ENCODE results near the gene AFF2. TPM values are rescaled to one million over a fixed set of nuclear protein-coding genes. Genes with fewer than 3 reads are reported as not detected.

AFF2 gene
- total RNA-seq, 2 experiments from 2014 or later: 0.13 TPM

DNA sequence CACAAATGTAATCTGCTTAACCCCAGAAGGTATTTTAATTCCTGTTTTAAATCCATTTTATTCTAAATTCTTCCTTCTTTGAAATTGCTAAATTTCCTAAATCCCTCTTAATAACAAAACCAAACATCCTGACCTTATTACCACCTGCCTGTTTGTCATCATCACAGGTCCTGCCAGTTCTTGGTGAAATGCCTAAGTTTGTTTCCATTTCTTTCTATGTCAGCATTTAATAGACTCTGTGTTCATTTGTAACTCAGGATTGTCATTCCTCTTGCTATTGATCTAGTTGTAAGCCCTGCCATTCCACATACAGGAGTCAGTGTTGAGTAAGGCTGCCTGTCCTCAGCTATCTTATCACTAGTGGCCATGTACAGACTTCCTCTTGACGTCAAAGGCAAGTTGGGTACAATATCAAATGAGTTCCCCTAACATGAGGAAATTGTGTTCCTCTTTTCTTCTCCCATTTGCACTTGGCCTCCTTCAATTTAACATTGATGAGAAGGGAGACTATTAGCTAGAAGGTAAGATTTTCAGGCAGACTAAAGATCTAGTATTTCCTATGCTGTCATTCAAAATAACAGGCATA is 440.1 kb downstream of the AFF2 start:
- ChIA-PET POLR2A (no interaction called here), CTCF (no interaction called here)
- Mint-ChIP-seq H3K27me3 (no peaks in the 10 kb centered on the region), H3K9me3 (no peaks in the 10 kb centered on the region), H3K36me3 (ENCODE audit: low read depth) (no peaks in the 10 kb centered on the region), H3K4me3 (no peak overlapping the region), H3K4me1 (no peaks in the 10 kb centered on the region), H3K27ac (no peak overlapping the region)
- DNase-seq: no peak

DNA sequence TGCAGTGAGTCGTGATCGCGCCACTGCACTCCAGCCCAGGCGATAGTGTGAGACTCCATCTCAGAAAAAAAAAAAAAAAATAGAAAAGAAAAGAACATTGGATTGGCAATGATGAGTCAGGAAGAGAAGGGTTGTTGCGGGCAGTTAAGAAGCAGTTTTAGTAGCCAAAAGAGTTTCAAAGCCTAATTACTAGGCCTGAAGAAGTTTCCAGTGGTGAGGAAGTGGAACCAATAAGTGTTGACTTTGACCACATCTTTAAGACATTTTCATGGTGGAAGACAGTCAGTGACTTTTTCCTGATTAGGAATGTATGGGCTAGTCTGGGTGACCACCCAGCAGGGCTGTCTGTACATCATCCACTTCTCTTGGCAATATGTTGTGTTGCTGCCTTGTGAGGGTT is 442.3 kb downstream of the AFF2 start:
- POLR2A ChIA-PET: no interaction called here
- CTCF ChIA-PET: no interaction called here

DNA sequence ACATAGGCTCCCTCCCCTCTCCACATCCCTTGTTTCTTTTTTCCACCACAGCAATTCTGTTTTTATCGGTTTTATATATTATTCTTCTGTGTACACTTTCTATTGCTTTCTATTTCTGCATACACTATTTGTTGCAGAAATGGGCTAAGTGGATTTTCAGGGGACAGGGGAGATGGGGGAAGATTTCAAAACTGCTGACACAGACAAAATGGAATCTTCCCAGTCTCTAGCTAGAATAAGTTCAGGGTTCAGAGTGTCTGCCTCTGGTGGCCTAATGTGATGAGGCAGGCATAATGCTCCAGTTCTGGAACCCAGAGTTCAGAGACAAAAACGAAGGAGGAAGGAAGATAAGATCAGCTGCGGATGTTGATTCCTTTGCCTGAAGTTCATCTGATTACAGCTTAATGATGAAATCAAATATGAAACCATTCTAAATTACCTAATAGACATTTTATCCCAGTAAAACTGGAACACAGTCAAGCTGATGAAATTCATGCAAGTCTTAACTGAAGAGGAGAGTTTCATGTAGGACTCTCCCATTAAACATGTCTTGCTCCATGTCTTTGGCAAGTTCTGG is 447.1 kb downstream of the AFF2 start:
- H3K4me3 Mint-ChIP-seq: no peak overlapping the region
- no peaks in the 10 kb centered on the region for H3K27me3 Mint-ChIP-seq
- H3K27ac Mint-ChIP-seq: no peak overlapping the region
- ChIA-PET POLR2A (no interaction called here), CTCF (no interaction called here)
- H3K9me3 Mint-ChIP-seq: no peaks in the 10 kb centered on the region
- no peaks in the 10 kb centered on the region for H3K36me3 Mint-ChIP-seq (ENCODE audit: low read depth)
- no peak for DNase-seq
- no peaks in the 10 kb centered on the region for H3K4me1 Mint-ChIP-seq

More for the DNA sequence above, 442.3 kb downstream of the AFF2 start:
- no peak for DNase-seq
- Mint-ChIP-seq H3K4me3 (no peak overlapping the region), H3K4me1 (no peaks in the 10 kb centered on the region), H3K27ac (no peak overlapping the region), H3K36me3 (ENCODE audit: low read depth) (no peaks in the 10 kb centered on the region), H3K27me3 (no peaks in the 10 kb centered on the region), H3K9me3 (no peaks in the 10 kb centered on the region)

DNA sequence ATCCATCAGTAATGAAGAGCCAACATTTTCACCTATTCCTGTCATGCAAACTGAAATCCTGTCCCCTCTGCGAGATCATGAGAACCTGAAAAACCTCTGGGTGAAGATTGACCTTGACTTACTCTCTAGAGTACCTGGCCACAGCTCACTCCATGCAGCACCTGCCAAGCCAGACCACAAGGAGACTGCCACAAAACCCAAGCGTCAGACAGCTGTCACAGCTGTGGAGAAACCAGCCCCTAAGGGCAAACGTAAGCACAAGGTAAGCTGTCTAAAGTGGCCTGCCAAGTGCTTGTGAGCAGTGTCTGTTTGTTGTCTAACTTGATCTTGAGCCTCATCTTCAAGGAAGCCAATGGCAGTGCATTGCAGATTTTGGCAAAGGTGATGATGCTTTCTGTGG is 455.9 kb downstream of the AFF2 start:
- DNase-seq: no peak
- ChIA-PET POLR2A (no interaction called here), CTCF (no interaction called here)
- no peak overlapping the region for H3K27ac Mint-ChIP-seq
- H3K4me1 Mint-ChIP-seq: no peaks in the 10 kb centered on the region
- no peak overlapping the region for H3K4me3 Mint-ChIP-seq
- H3K27me3 Mint-ChIP-seq: no peaks in the 10 kb centered on the region
- H3K9me3 Mint-ChIP-seq: no peaks in the 10 kb centered on the region
- no peaks in the 10 kb centered on the region for H3K36me3 Mint-ChIP-seq (ENCODE audit: low read depth)

DNA sequence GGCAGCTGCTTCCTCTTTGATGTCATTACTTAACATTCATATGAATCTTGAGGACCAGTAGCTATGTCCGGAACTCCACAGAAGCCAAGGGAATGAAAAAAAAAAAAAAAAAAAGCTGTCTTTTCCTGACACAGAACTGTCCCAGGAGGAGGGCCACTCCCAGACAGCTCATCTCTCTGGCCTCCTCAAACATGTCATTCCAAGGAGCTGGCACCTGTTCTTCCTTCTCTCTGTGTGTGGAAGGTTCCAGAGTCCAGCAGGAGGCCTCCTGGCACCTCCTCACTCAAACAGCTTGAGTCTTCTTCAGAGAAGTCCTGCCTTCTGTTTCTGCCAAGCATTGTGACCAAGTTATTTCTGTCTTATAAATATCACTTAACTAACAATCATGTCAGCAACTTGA is 458.5 kb downstream of the AFF2 start:
- no peaks in the 10 kb centered on the region for H3K4me1 Mint-ChIP-seq
- POLR2A ChIA-PET: no interaction called here
- no peak for DNase-seq

DNA sequence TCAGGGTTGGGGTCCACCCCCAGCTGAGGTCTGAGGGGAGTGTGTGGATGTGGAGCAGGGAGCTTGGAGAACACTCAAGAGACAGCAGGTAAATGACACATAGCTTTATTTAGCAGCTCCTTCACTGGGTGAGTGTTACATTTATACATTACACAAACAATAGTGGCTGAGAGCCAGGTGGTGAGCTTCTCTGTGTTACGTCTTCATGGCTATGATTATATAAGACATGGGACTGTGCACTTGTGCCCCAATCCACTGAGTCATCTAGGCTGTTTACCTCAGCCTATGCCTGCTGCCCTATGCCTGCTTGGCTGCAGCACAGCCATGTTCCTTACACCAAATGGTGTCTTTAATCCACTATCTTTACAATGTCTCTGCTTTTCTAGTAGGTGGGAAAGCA is 459.6 kb downstream of the AFF2 start:
- no peaks in the 10 kb centered on the region for H3K4me1 Mint-ChIP-seq
- no peak overlapping the region for H3K4me3 Mint-ChIP-seq
- no peaks in the 10 kb centered on the region for H3K36me3 Mint-ChIP-seq (ENCODE audit: low read depth)
- ChIA-PET POLR2A (no interaction called here), CTCF (no interaction called here)
- no peak for DNase-seq
- no peaks in the 10 kb centered on the region for H3K9me3 Mint-ChIP-seq
- no peak overlapping the region for H3K27ac Mint-ChIP-seq
- H3K27me3 Mint-ChIP-seq: no peaks in the 10 kb centered on the region

More for the DNA sequence above, 458.5 kb downstream of the AFF2 start:
- CTCF ChIA-PET: interaction anchor here (0.7 kb wide), 1 partner anchor 1923 kb away, joined by 5 read pairs; no protein-coding TSS in a partner anchor
- Mint-ChIP-seq H3K9me3 (no peaks in the 10 kb centered on the region), H3K4me3 (no peak overlapping the region), H3K27me3 (no peaks in the 10 kb centered on the region), H3K36me3 (ENCODE audit: low read depth) (no peaks in the 10 kb centered on the region), H3K27ac (no peak overlapping the region)

DNA sequence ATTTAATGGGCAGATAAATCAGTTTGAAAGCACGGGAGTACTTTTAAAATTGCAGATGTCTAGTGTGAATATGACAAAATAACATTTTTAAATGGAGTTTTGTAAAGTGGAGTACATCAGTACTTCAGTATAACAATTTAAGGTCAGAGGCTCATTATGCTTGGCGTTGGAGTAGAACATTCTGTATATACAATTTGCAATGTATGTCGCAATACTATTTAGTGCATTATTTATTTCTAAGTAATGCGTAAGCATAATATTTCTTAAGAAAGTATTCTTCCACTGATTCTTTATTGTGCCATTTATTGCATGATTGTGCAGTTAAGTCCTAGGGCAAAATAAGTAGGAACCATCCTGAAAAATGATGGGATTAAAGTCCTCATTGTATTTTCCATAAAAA is 461.6 kb downstream of the AFF2 start:
- H3K27ac Mint-ChIP-seq: no peak overlapping the region
- H3K4me3 Mint-ChIP-seq: no peak overlapping the region
- no peaks in the 10 kb centered on the region for H3K27me3 Mint-ChIP-seq
- no peaks in the 10 kb centered on the region for H3K36me3 Mint-ChIP-seq (ENCODE audit: low read depth)
- ChIA-PET POLR2A (no interaction called here), CTCF (no interaction called here)
- H3K9me3 Mint-ChIP-seq: no peaks in the 10 kb centered on the region
- DNase-seq: no peak
- H3K4me1 Mint-ChIP-seq: no peaks in the 10 kb centered on the region

DNA sequence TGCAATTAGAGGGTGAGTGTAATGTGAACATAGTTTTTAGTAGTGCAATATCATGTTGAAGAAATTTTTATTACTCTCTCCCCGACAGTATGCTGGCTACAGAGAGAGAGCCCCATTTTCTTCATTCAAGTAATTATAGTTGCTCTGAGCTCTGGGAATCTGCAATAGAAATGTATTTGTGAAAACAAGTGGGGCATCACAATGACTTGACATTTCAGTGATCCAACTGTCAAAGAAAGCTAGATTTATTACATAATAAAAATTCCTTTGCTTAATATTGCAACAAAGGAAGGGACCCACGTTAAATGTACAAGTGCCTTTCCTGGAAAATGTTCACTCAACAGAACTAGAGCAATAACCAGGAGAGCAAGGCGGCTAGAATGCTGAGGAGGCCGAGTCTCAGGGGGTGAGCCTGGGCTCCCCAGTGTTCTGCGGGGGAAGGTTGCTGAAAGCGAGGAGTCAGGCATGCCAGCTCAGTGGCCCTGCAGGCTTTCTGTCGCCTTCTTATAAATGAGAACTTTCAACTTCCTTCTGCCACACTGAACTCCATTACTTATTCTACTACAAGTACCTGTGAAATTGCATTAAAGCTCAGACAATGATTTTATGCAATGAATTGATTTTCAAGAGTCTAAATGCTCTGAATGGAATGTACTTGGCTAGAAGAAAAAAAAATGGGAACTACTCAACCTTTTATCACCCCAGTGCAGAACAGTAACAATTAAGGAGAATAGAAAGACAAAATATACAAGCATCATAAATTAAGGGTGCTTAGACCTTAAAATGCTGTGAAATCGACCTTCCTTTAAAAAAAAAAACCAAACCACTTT is 476.4 kb downstream of the AFF2 start:
- Mint-ChIP-seq H3K4me3 (no peak overlapping the region), H3K36me3 (ENCODE audit: low read depth) (no peaks in the 10 kb centered on the region), H3K27ac (no peak overlapping the region), H3K9me3 (no peaks in the 10 kb centered on the region), H3K4me1 (no peaks in the 10 kb centered on the region), H3K27me3 (no peaks in the 10 kb centered on the region)
- CTCF ChIA-PET: no interaction called here
- no peak for DNase-seq
- POLR2A ChIA-PET: no interaction called here

DNA sequence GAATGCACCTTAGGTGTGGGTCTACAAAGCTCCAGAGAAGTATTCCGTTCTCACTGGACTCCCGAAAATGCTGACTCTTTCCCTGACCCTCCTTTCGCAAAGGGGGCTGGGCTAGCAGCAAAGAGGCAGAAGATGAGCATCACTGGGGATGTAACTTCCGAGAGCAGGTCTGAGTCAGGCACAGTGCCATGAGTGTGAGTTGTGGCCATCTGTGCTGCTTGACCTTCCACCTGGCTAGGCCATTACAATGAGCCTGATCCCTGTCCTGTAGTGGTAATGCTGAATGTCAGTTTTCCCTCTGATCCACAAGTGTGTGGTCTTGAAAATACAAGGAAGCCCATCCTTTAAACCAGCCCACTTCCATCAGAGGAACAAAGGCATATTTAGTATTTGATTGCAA is 479.4 kb downstream of the AFF2 start:
- Mint-ChIP-seq H3K27ac (no peak overlapping the region), H3K4me3 (no peak overlapping the region), H3K9me3 (no peaks in the 10 kb centered on the region), H3K27me3 (no peaks in the 10 kb centered on the region), H3K4me1 (no peaks in the 10 kb centered on the region), H3K36me3 (ENCODE audit: low read depth) (no peaks in the 10 kb centered on the region)
- ChIA-PET POLR2A (no interaction called here), CTCF (no interaction called here)
- no peak for DNase-seq

DNA sequence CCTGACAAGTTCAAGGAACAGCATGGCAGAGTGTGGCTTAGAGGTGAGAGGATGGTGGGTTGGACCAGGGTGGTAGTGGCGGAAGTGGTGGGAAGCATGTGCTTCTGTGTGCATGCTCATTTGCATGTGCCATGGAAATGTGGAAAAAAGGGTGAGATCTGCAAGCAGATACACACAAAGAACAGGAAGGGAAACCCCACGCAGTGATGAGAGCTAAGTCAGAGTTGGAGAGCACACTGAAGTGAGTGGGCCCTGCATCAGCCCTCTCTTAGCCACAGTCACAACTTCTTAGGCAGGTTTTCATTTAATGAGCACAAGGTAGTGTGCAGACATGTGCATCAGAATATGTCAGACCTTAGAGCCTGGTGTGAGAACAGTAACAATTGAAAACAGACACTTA is 483.8 kb downstream of the AFF2 start:
- POLR2A ChIA-PET: no interaction called here
- CTCF ChIA-PET: no interaction called here
- H3K36me3 Mint-ChIP-seq (ENCODE audit: low read depth): no peaks in the 10 kb centered on the region
- H3K4me1 Mint-ChIP-seq: no peaks in the 10 kb centered on the region
- no peak for DNase-seq
- no peak overlapping the region for H3K27ac Mint-ChIP-seq
- H3K9me3 Mint-ChIP-seq: no peaks in the 10 kb centered on the region
- no peak overlapping the region for H3K4me3 Mint-ChIP-seq
- no peaks in the 10 kb centered on the region for H3K27me3 Mint-ChIP-seq

DNA sequence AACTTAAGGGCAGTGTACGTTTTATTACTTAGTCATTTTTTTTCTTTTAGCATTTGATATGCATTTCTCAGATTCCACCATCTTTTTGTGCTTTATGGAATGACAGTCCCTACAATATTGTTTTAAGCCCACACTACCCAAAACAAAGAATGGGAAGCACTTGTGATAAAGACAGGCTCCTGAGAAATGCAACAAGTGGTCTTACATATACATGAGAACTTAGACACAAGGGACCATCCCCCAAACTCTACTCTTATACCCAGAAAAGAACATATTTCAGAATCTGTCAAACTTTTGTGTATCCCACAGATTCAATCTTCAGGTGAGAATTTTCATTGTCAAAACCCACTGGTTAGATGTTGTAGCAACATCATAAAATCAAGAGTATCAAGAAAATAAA is 491.1 kb downstream of the AFF2 start:
- Mint-ChIP-seq H3K4me3 (no peak overlapping the region), H3K4me1 (no peaks in the 10 kb centered on the region), H3K9me3 (no peaks in the 10 kb centered on the region), H3K27me3 (no peaks in the 10 kb centered on the region), H3K36me3 (ENCODE audit: low read depth) (no peaks in the 10 kb centered on the region), H3K27ac (no peak overlapping the region)
- ChIA-PET CTCF (no interaction called here), POLR2A (no interaction called here)
- no peak for DNase-seq

DNA sequence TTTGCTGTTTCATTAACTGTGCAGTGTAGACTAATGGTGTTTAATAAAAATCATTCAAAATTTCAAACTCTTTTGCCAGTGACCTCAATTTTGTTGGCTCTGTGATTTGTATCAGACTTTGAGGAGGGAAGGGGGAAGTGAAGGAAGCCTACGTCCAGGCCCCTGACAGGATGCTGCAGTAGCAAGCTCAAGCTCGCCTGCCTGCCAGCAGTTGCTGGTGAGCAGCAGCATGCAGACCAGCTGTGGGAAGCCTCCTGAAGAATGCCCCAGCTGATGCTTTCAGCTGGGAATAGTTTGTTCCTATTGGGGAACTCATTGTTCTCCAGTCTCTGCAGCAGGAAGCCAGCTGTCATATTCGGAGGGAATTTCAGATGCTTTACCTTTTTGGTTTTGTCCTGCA is 495.2 kb downstream of the AFF2 start:
- Mint-ChIP-seq H3K4me1 (no peaks in the 10 kb centered on the region), H3K27ac (no peak overlapping the region), H3K36me3 (ENCODE audit: low read depth) (no peaks in the 10 kb centered on the region), H3K4me3 (no peak overlapping the region), H3K27me3 (no peaks in the 10 kb centered on the region), H3K9me3 (no peaks in the 10 kb centered on the region)
- CTCF ChIA-PET: no interaction called here
- POLR2A ChIA-PET: no interaction called here
- no peak for DNase-seq

DNA sequence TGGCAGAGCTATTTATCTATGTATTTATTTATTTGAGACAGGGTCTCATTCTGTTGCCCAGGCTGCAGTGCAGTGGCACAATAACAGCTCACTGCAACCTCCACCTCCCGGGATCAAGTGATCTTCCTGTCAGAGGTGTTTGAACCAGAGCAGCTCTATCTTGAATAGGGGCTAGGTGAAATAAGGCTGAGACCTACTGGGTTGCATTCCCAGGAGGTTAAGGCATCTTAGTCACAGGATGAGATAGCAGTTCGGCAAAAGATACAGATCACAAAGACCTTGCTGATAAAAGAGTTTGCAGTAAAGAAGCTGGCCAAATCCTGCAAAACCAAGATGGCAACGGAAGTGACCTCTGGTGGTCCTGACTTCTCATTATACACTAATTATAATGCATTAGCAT is 501.9 kb downstream of the AFF2 start:
- no peak overlapping the region for H3K4me3 Mint-ChIP-seq
- no peak for DNase-seq
- ChIA-PET CTCF (no interaction called here), POLR2A (no interaction called here)
- no peaks in the 10 kb centered on the region for H3K4me1 Mint-ChIP-seq
- H3K27ac Mint-ChIP-seq: no peak overlapping the region
- H3K36me3 Mint-ChIP-seq (ENCODE audit: low read depth): no peaks in the 10 kb centered on the region
- no peaks in the 10 kb centered on the region for H3K9me3 Mint-ChIP-seq
- H3K27me3 Mint-ChIP-seq: no peaks in the 10 kb centered on the region
